Measurements from ENCODE around the gene IGFBP2. TPM values are rescaled to one million over a fixed set of nuclear protein-coding genes. Genes with fewer than 3 reads are reported as not detected.
A peak's percentile ranks its signal among the peaks of the same experiment; 100 is the strongest.

The IGFBP2 gene
- total RNA-seq, 4 donors from 2014 or later, result 10.5 to 155 (median 101) TPM

DNA sequence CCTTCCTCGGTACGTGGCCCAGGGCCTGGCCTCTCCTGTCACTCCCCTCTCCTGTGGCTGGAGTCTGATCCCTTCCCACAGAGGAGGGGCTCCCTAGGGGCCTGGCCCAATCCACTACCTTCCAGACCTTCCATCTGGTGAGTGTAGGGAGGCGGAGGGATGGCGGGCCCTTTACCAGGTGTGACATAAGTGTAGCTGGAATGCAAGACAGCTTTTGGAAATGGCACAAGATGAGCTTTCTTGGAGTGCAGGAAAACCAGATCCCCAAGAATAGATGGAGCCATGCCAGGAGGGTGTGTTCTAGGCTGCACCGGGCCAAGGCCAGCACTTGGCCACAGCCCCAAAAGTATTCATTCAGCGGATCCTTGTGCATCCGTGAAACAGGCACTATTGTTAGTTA is 32.0 kb downstream of the IGFBP2 start:
- 43% methylated on average over 7 of the region's 7 CpGs; no CpG with 5 or more reads in 1 of the 2 donors for WGBS, 2 donors (ENCODE audit: low coverage in 1 of 2)
- Histone ChIP-seq H3K27me3 (no peaks in the 10 kb centered on the region), H3K27ac (no peak overlapping the region), H3K9me3 (no peaks in the 10 kb centered on the region), H3K36me3 (no peaks in the 10 kb centered on the region), H3K4me3 (no peak overlapping the region), H3K4me1 (peaks cover 8 to 16% (median 12%) of the 10 kb centered on the region in 4 donors)
- TF ChIP-seq POLR2AphosphoS5 (IDR thresholded peaks at IDR 0.05), result no peak
- TF ChIP-seq, protein P1, sequence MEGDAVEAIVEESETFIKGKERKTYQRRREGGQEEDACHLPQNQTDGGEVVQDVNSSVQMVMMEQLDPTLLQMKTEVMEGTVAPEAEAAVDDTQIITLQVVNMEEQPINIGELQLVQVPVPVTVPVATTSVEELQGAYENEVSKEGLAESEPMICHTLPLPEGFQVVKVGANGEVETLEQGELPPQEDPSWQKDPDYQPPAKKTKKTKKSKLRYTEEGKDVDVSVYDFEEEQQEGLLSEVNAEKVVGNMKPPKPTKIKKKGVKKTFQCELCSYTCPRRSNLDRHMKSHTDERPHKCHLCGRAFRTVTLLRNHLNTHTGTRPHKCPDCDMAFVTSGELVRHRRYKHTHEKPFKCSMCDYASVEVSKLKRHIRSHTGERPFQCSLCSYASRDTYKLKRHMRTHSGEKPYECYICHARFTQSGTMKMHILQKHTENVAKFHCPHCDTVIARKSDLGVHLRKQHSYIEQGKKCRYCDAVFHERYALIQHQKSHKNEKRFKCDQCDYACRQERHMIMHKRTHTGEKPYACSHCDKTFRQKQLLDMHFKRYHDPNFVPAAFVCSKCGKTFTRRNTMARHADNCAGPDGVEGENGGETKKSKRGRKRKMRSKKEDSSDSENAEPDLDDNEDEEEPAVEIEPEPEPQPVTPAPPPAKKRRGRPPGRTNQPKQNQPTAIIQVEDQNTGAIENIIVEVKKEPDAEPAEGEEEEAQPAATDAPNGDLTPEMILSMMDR (IDR thresholded peaks at IDR 0.05), result no peak
- no peak for TF ChIP-seq EP300 (IDR thresholded peaks at IDR 0.05; ENCODE audit: low read depth)
- no peak for TF ChIP-seq POLR2A (IDR thresholded peaks at IDR 0.05)
- intact Hi-C loops (cut with DNase I; ENCODE audit: low total_unique reads), result no loop called here
- DNase-seq, result peak; percentile 49
- in situ Hi-C loops (cut with MboI; ENCODE audit: low pct_ligation_motif_present in 1 of 4, low pct_unique_long_range_greater_than_20kb in 1 of 4, low sequenced_read_pairs in 3 of 4), result loop anchor here (5.0 to 25.0 kb wide), 2 partner anchors 148 to 628 kb away; no protein-coding TSS in a partner anchor

DNA sequence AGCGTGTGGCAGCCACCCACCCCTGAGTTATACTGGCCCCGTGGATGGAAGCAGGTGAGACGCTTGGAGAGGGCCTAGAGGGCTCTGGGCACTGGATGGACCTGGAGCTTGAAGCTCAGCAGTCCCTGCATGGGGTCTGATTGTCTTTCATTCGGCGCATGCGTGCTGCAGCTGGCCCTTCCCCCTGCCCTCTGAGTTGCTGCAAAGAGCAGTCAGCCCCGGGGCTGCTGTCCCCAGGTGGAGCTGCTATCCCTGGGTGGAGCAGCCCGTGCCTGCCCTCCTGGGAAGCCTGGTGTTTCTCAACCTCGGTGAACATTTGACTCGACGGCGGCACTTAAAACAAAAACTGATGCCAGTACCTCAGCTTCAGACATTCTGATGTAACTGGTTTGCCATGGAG is 32.5 kb downstream of the IGFBP2 start:
- intact Hi-C loops (cut with DNase I; ENCODE audit: low total_unique reads), result loop anchor here (2.0 kb wide), 1 partner anchor 145 kb away; no protein-coding TSS in a partner anchor
- Histone ChIP-seq H3K4me3 (no peak overlapping the region), H3K36me3 (no peaks in the 10 kb centered on the region), H3K27me3 (no peaks in the 10 kb centered on the region), H3K9me3 (no peaks in the 10 kb centered on the region), H3K4me1 (peaks cover 8 to 16% (median 12%) of the 10 kb centered on the region in 4 donors), H3K27ac (no peak overlapping the region)
- 45% methylated on average over 12 of the region's 12 CpGs; no CpG with 5 or more reads in 1 of the 2 donors for WGBS, 2 donors (ENCODE audit: low coverage in 1 of 2)
- in situ Hi-C loops (cut with MboI; ENCODE audit: low pct_ligation_motif_present in 1 of 4, low pct_unique_long_range_greater_than_20kb in 1 of 4, low sequenced_read_pairs in 3 of 4), result loop anchor here (5.0 to 25.0 kb wide), 2 partner anchors 148 to 628 kb away; no protein-coding TSS in a partner anchor
- DNase-seq, result no peak
- TF ChIP-seq EP300 (IDR thresholded peaks at IDR 0.05; ENCODE audit: low read depth) (no peak), POLR2AphosphoS5 (IDR thresholded peaks at IDR 0.05) (no peak), POLR2A (IDR thresholded peaks at IDR 0.05) (no peak)
- TF ChIP-seq, protein P1 (IDR thresholded peaks at IDR 0.05), result no peak

DNA sequence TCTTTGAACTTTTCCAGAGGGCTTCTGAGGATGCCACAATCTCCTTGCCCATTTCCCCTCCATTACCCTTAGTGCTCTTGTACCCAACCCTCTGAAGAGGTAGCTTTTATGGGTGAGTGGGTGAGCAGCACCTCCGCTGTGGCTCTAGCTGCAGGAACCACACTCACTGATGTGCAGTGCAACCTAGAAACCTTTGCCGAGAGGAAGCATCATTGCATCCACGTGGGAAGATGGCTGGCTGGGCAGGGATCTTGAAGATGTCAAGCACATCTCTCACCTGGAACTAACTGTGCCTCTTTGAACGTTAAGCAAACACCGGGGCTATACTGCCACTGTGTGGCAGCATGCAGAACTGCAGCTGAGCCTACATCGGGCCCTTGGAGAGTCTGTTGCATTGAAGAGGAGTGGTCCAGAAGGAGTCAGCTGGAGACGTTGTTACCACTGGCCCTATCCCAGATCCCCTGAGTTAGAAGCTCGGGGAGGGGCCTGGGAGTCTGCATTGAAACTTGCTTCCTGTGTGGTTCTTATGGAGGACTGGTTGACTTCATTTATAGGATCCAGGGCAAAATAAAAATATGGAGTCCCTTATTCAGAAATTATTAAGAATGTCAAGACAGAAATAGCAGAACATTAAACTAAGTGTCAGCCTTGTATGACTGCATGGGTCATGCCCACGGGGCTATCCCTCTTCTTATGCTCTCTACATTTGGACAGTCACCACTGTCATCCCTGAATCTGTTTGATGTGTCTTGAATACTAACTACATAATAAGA is 33.4 kb downstream of the IGFBP2 start:
- peak; percentile 70 for DNase-seq
- intact Hi-C loops (cut with DNase I; ENCODE audit: low total_unique reads) (loop anchor here (2.0 kb wide), 1 partner anchor 146 kb away; no protein-coding TSS in a partner anchor), in situ Hi-C loops (cut with MboI; ENCODE audit: low pct_ligation_motif_present in 1 of 4, low pct_unique_long_range_greater_than_20kb in 1 of 4, low sequenced_read_pairs in 3 of 4) (loop anchor here (5.0 to 25.0 kb wide), 2 partner anchors 149 to 629 kb away; no protein-coding TSS in a partner anchor)
- H3K36me3 ChIP-seq, result no peaks in the 10 kb centered on the region
- H3K4me1 ChIP-seq, result peaks cover 8 to 16% (median 12%) of the 10 kb centered on the region in 4 donors
- WGBS, 2 donors (ENCODE audit: low coverage in 1 of 2), result 0 to 12% methylated on average over 1 to 9 of the region's 9 CpGs
- H3K27ac ChIP-seq, result no peak overlapping the region
- TF ChIP-seq, protein P1 (IDR thresholded peaks at IDR 0.05), result peak; percentile 96 to 99 (median 97)
- TF ChIP-seq EP300 (IDR thresholded peaks at IDR 0.05; ENCODE audit: low read depth) (no peak), POLR2A (IDR thresholded peaks at IDR 0.05) (no peak)
- H3K9me3 ChIP-seq, result no peaks in the 10 kb centered on the region
- H3K27me3 ChIP-seq, result no peaks in the 10 kb centered on the region
- no peak overlapping the region for H3K4me3 ChIP-seq

DNA sequence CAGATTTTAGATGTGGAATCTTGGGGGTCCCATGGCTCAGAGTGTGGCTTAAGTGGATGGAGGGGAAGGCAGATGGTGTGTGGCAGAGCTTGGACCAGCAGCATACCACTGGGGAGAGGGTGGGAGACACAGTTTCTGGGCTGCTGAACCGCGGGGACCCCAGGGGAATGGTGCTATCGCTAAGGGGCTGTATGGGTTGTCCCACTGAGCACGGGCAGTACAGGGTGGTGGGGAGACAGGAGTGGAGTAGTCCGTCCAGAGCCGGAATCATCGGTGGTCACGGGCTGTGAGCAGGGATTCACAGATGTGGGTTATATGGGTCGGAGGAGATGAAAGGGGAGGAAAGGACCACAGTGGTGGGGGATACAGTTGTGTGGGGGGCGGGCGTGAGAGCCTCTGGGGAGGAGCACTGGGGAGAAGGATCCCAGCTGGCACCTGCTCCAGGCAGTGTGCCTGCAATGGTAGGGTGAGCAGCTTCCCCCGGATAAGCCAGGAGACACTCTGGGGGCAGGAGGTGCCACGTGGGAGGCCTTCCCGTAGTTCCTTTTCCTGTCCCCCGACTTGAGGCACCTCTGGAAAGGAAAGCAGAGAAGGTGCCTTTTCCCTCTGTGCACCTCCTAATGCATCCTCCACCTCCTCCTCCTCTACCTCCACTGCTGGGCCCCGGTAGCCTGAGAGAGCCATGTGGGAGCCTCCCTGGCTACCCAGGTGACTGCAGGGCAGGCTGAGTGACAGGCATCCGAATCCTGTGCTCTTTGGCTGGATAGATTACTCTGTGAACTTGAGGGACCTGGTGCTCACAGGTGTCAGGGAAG is 37.3 kb downstream of the IGFBP2 start:
- no peaks in the 10 kb centered on the region for H3K9me3 ChIP-seq
- no peaks in the 10 kb centered on the region for H3K27me3 ChIP-seq
- H3K27ac ChIP-seq, result no peak overlapping the region
- H3K36me3 ChIP-seq, result no peaks in the 10 kb centered on the region
- peaks cover 2 to 7% (median 5%) of the 10 kb centered on the region in 4 donors for H3K4me1 ChIP-seq
- DNase-seq, result no peak
- intact Hi-C loops (cut with DNase I; ENCODE audit: low total_unique reads) (no loop called here), in situ Hi-C loops (cut with MboI; ENCODE audit: low pct_ligation_motif_present in 1 of 4, low pct_unique_long_range_greater_than_20kb in 1 of 4, low sequenced_read_pairs in 3 of 4) (loop anchor here in 1 of 4 donors (25.0 kb wide), 1 partner anchor 633 kb away; no protein-coding TSS in a partner anchor)
- 66 to 79% methylated on average over 4 to 17 of the region's 17 CpGs for WGBS, 2 donors (ENCODE audit: low coverage in 1 of 2)
- no peak overlapping the region for H3K4me3 ChIP-seq
- TF ChIP-seq, protein P1 (IDR thresholded peaks at IDR 0.05), result no peak
- TF ChIP-seq EP300 (IDR thresholded peaks at IDR 0.05; ENCODE audit: low read depth) (no peak), POLR2AphosphoS5 (IDR thresholded peaks at IDR 0.05) (no peak), POLR2A (IDR thresholded peaks at IDR 0.05) (no peak)
